ENCODE data around the gene LAD1.

The LAD1 gene

DNA sequence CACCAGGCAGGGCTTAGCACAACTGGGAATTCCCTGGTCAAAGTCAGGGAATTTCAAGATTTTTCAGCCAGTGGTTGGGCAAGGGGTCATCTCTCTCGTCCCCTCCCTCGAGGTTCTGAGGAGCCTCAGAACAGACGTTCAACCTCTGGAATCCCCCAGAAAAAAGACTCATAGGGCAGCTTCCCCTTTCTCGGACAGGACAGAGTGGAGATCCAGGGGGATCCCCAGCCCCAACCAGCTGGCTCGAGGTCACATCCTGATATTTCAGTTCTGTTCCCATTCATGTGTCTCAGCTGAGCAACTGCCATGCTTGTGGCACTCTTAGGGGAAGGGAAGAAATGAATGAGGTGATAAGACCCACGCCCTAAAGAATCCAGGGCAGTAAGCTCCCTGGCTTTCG, 4.9 kb upstream of the LAD1 start:
- in situ Hi-C loops (cut with HindIII; ENCODE audit: low sequenced_read_pairs): no loop called here
- H3K4me3 ChIP-seq (ENCODE audit: low read depth, low read length): no peak overlapping the region
- TF ChIP-seq CTCF (IDR thresholded peaks at IDR 0.05; ENCODE audit: low read depth, low read length): no peak
- no peak for DNase-seq (ENCODE audit: low read depth, low spot score)

DNA sequence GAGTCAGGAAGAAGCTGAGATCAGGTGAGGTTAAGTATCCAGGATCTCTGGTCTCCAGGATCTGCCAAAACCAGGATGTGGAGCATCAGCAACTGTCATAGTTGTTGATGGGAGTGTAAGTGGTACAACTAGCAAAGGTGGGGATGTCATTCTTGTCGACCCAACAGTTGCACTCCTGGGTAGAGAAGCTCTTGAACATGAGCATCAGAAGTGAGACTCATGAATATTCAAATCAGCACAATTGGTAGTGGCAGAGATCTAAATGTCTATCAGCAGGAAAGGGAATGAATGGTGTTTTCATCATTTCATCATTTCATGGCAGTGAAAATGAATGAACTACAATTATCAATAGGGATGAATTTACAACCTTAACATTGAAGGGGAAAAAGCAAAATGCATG, 4.2 kb upstream of the LAD1 start:
- H3K4me3 ChIP-seq (ENCODE audit: low read depth, low read length): no peak overlapping the region
- in situ Hi-C loops (cut with HindIII; ENCODE audit: low sequenced_read_pairs): no loop called here
- no peak for DNase-seq (ENCODE audit: low read depth, low spot score)
- TF ChIP-seq CTCF (IDR thresholded peaks at IDR 0.05; ENCODE audit: low read depth, low read length): no peak

- in situ Hi-C loops (cut with HindIII; ENCODE audit: low sequenced_read_pairs): no loop called here
- DNase-seq (ENCODE audit: low read depth, low spot score): no peak
- no peak for TF ChIP-seq CTCF (IDR thresholded peaks at IDR 0.05; ENCODE audit: low read depth, low read length)
- H3K4me3 ChIP-seq (ENCODE audit: low read depth, low read length): no peak overlapping the region
Measured at GRCh38 chr1:201401700-201402099, 2.6 kb upstream of the LAD1 start.

- TF ChIP-seq CTCF (IDR thresholded peaks at IDR 0.05; ENCODE audit: low read depth, low read length): no peak
Measured at GRCh38 chr1:201400852-201401230, 1.7 kb upstream of the LAD1 start.

DNA sequence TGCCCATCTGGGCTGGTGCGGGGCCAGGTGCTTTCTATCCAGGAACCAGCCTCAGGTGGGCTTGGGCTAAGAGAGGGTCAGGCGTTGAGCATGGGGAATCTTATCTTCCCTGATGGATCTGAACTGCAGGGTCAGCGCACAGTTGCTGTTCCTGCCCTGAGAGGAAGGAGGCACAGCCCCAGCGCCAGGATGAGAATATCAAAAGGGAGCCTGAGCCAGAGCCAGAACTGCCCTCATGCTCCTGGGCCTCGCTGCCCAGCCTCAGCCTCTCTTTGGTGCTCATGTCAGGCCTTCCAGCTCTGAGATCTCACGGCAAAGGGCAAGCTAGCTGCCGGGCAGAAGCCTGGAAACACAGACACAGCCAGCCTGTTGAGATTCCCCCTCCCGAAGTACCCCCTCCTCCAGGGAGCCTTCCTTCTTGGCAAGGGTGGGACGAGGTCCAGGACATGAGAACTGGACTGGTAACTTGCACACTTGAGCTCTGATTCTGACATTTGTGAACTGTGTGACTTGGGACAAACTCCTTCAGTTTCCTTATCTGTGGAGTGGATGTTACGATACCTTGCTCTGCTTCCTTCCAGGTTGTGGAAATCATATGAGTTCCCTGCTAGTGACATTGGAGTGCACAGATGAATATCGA, 1.2 kb upstream of the LAD1 start:
- in situ Hi-C loops (cut with HindIII; ENCODE audit: low sequenced_read_pairs): no loop called here
- no peak for TF ChIP-seq CTCF (IDR thresholded peaks at IDR 0.05; ENCODE audit: low read depth, low read length)
- H3K4me3 ChIP-seq (ENCODE audit: low read depth, low read length): no peak overlapping the region
- no peak for DNase-seq (ENCODE audit: low read depth, low spot score)

More at GRCh38 chr1:201400852-201401230, 1.7 kb upstream of the LAD1 start:
- in situ Hi-C loops (cut with HindIII; ENCODE audit: low sequenced_read_pairs): no loop called here
- H3K4me3 ChIP-seq (ENCODE audit: low read depth, low read length): no peak overlapping the region
- DNase-seq (ENCODE audit: low read depth, low spot score): no peak

- DNase-seq (ENCODE audit: low read depth, low spot score): no peak
- in situ Hi-C loops (cut with HindIII; ENCODE audit: low sequenced_read_pairs): no loop called here
- no peak for TF ChIP-seq CTCF (IDR thresholded peaks at IDR 0.05; ENCODE audit: low read depth, low read length)
- no peak overlapping the region for H3K4me3 ChIP-seq (ENCODE audit: low read depth, low read length)
Measured at GRCh38 chr1:201399352-201400126, 415 bp upstream of the LAD1 start.

Data from astrocyte of the spinal cord (primary cell).